DMS 273 (cell line): ENCODE results near the gene C19orf67.
"Not testable (repeated sequence)": the region's sequence is repeated elsewhere in the genome, so short reads cannot be mapped to it uniquely, and the experiment has no call there.

Experiments
- DNase-seq: peaks from one replicate; lab custom pipeline; 2025; ENCODE audit not compliant: unreplicated experiment; lab: John Stamatoyannopoulos, UW

C19orf67 gene

GRCh38 chr19:14058182-14059092, 27.1 kb downstream of the C19orf67 start:
- DNase-seq, result no peak

- DNase-seq, result peak; percentile 34
Measured at GRCh38 chr19:14056741-14057356, 28.7 kb downstream of the C19orf67 start.

- no peak for DNase-seq
Measured at GRCh38 chr19:14056069-14056666, 29.4 kb downstream of the C19orf67 start.

- DNase-seq, result no peak
Measured at GRCh38 chr19:14055396-14055795, 30.2 kb downstream of the C19orf67 start.

GRCh38 chr19:14054721-14055120, 30.9 kb downstream of the C19orf67 start:
- DNase-seq, result no peak

GRCh38 chr19:14054099-14054498, 31.5 kb downstream of the C19orf67 start:
- no peak for DNase-seq

GRCh38 chr19:14053500-14053899, 32.1 kb downstream of the C19orf67 start:
- no peak for DNase-seq

- no peak for DNase-seq
Measured at GRCh38 chr19:14053032-14053431, 32.6 kb downstream of the C19orf67 start.

GRCh38 chr19:14052470-14052869, 33.1 kb downstream of the C19orf67 start:
- no peak for DNase-seq

- DNase-seq, result no peak
Measured at GRCh38 chr19:14051980-14052379, 33.6 kb downstream of the C19orf67 start.

GRCh38 chr19:14050961-14051360, 34.6 kb downstream of the C19orf67 start:
- DNase-seq, result not testable (repeated sequence)

GRCh38 chr19:14050512-14050911, 35.1 kb downstream of the C19orf67 start:
- DNase-seq, result no peak

- peak; percentile 72 for DNase-seq
Measured at GRCh38 chr19:14048443-14049153, 37.0 kb downstream of the C19orf67 start.

- not testable (repeated sequence) for DNase-seq
Measured at GRCh38 chr19:14047866-14048265, 37.7 kb downstream of the C19orf67 start.

- DNase-seq, result peak; percentile 71
Measured at GRCh38 chr19:14042659-14043608, 42.6 kb downstream of the C19orf67 start.

- no peak for DNase-seq
Measured at GRCh38 chr19:14039181-14039580, 46.4 kb downstream of the C19orf67 start.

GRCh38 chr19:14035706-14036105, 49.9 kb downstream of the C19orf67 start:
- DNase-seq, result no peak

- peak; percentile 24 for DNase-seq
Measured at GRCh38 chr19:14035159-14035558, 50.4 kb downstream of the C19orf67 start.

GRCh38 chr19:14033946-14034345, 51.6 kb downstream of the C19orf67 start:
- DNase-seq, result no peak
